Peyer's patch (tissue), 4 donors: ENCODE measurements around the gene EYS. TPM values are rescaled to one million over a fixed set of nuclear protein-coding genes. Genes with fewer than 3 reads are reported as not detected.

Experiments
- DNase-seq, 3 donors: peaks; one replicate each; pipeline ENCODE4 v3.0.0-alpha.2; 2017 to 2019
- H3K27ac ChIP-seq, 4 donors: fragments of 200-600 bp; sonication (generic); one replicate each; pipeline ENCODE4 v1.5.1; 2016 to 2019
- H3K27me3 ChIP-seq, 2 donors: fragments of 200-600 bp; sonication (generic); one replicate each; pipeline ENCODE4 v1.5.1; 2019
- H3K36me3 ChIP-seq, 3 donors: fragments of 200-600 bp; sonication (generic); one replicate each; pipeline ENCODE4 v1.5.1; 2016 to 2019
- H3K4me1 ChIP-seq, 4 donors: fragments of 200-600 bp; sonication (generic); one replicate each; pipeline ENCODE4 v1.5.1; 2016 to 2019
- H3K4me3 ChIP-seq, 4 donors: fragments of 200-600 bp; sonication (generic); 1 replicate in 3 of 4; 2 replicates in 1 of 4; pipeline ENCODE4 v1.5.1; 2016 to 2019; ENCODE audit warnings: mild to moderate bottlenecking in 1 of 4
- H3K9me3 ChIP-seq, 4 donors: fragments of 200-600 bp; sonication (generic); one replicate each; pipeline ENCODE4 v1.5.1; 2016 to 2019; ENCODE audit warnings: mild to moderate bottlenecking in 1 of 4
- POLR2A ChIP-seq, 2 donors: fragments of 450-650 bp; IDR thresholded peaks; one replicate each; pipeline ENCODE4 v1.5.1; 2017; ENCODE audit warnings: antibody characterized with exemption in 2 of 2, mild to moderate bottlenecking in 2 of 2, moderate library complexity in 2 of 2
- total RNA-seq, 4 donors: library from RNA; depleted of rRNA; stranded (reverse); fragments of >200 nt; gene quantifications; one replicate each; pipeline ENCODE4 v1.1.0, GENCODE V29; 2016
- TF ChIP-seq, protein P1 (sequence below), 6 experiments: fragments of 450-650 bp in 4 of 6; fragments of 200-600 bp in 2 of 6; sonication (generic) in 1 of 6; IDR thresholded peaks; one replicate each; pipeline ENCODE4 v1.5.1; 2017 to 2019; ENCODE audit warnings: antibody characterized with exemption in 6 of 6, mild to moderate bottlenecking in 3 of 6, moderate library complexity in 1 of 6

The EYS gene
- total RNA-seq, 4 donors from 2014 or later = 0.13 to 1.5 (median 0.35) TPM; not detected in 1

DNA sequence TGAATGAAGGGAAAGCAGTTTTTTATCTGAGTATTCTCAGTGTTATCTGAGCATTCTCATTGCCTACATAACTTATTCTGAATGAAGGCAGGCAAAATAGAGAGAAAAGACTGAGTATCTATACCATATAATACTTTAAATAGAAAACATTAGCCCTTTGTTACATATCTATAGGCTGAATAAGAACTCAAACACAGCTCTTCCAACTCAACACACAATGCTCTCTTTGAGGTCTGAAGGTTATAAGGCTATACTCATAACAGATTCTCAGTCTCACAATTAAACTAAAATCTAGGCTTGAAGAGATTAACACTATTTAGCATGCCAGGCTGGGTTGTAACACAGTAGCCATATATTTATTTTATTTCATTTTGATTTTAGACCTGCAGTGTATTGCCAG is 56.9 kb downstream of the EYS start:
- Histone ChIP-seq H3K27ac (no peak overlapping the region), H3K4me3 (no peak overlapping the region), H3K9me3 (no peaks in the 10 kb centered on the region), H3K4me1 (no peaks in the 10 kb centered on the region), H3K27me3 (no peaks in the 10 kb centered on the region), H3K36me3 (no peaks in the 10 kb centered on the region)
- TF ChIP-seq, protein P1, sequence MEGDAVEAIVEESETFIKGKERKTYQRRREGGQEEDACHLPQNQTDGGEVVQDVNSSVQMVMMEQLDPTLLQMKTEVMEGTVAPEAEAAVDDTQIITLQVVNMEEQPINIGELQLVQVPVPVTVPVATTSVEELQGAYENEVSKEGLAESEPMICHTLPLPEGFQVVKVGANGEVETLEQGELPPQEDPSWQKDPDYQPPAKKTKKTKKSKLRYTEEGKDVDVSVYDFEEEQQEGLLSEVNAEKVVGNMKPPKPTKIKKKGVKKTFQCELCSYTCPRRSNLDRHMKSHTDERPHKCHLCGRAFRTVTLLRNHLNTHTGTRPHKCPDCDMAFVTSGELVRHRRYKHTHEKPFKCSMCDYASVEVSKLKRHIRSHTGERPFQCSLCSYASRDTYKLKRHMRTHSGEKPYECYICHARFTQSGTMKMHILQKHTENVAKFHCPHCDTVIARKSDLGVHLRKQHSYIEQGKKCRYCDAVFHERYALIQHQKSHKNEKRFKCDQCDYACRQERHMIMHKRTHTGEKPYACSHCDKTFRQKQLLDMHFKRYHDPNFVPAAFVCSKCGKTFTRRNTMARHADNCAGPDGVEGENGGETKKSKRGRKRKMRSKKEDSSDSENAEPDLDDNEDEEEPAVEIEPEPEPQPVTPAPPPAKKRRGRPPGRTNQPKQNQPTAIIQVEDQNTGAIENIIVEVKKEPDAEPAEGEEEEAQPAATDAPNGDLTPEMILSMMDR (IDR thresholded peaks at IDR 0.05) = no peak
- TF ChIP-seq POLR2A (IDR thresholded peaks at IDR 0.05) = no peak
- DNase-seq = no peak

DNA sequence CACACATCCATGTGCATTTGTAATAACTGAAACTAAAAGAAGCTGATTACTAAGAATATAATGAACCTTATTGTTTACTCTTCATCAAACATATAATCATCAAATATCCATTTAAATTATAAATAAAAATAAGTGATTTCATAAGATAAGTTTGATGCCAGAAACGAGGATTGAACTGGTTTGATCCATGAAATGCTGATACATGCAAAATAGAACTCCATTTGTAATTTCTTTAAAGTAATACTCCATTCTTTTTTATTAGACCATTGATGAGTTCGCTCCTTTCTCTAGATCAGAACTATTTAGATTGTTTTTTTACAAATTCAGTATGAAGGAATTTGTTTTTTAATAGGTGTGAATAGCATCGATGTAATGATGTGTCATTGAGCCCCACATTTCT is 57.6 kb downstream of the EYS start:
- no peak for DNase-seq
- TF ChIP-seq, protein P1 (IDR thresholded peaks at IDR 0.05) = no peak
- TF ChIP-seq POLR2A (IDR thresholded peaks at IDR 0.05) = no peak
- Histone ChIP-seq H3K4me1 (no peaks in the 10 kb centered on the region), H3K36me3 (no peaks in the 10 kb centered on the region), H3K27ac (no peak overlapping the region), H3K4me3 (no peak overlapping the region), H3K9me3 (no peaks in the 10 kb centered on the region), H3K27me3 (no peaks in the 10 kb centered on the region)

DNA sequence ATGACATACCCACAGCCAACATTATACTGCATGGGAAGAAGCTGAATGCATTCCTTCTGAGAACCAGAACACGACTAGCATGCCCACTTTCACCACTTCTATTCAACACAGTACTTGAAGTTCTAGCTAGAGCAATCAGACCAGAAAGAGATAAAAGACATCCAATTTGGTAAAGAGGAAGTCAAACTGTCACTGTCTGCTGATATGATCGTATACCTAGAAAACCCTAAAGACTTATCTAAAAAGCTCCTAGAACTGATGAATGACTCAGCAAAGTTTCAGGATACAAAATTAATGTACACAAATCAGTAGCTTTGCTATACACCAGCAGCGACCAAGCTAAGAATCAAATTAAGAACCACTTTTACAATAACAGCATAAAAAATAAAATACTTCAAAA is 60.5 kb downstream of the EYS start:
- Histone ChIP-seq H3K36me3 (no peaks in the 10 kb centered on the region), H3K4me1 (no peaks in the 10 kb centered on the region), H3K4me3 (no peak overlapping the region), H3K27ac (no peak overlapping the region), H3K9me3 (no peaks in the 10 kb centered on the region), H3K27me3 (no peaks in the 10 kb centered on the region)
- DNase-seq = no peak
- TF ChIP-seq POLR2A (IDR thresholded peaks at IDR 0.05) = no peak

DNA sequence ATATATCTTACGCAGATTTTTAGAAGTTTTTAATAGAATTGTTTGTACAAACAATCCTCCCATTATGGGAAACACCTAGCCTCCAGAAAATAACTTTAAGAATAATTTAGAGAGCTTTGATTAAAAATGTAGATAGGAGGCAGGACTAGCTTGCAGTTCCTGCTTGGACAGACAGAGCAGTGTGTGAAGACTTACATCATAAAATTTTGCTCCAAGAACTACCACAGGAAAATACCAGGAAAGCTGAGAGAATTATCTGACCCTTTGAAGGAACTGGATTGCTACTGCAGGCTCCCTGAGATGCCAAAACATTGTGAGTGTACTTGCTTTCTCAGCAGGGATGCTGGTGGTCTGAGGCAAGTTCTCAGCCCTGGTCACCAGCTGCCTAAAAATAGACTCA is 64.2 kb downstream of the EYS start:
- no peak for TF ChIP-seq POLR2A (IDR thresholded peaks at IDR 0.05)
- TF ChIP-seq, protein P1 (IDR thresholded peaks at IDR 0.05) = no peak
- no peaks in the 10 kb centered on the region for H3K9me3 ChIP-seq

GRCh38 chr6:65638047-65638831 is 68.8 kb downstream of the EYS start:
- H3K27me3 ChIP-seq = no peaks in the 10 kb centered on the region
- H3K4me1 ChIP-seq = no peaks in the 10 kb centered on the region
- no peak for DNase-seq
- no peak overlapping the region for H3K4me3 ChIP-seq
- no peak overlapping the region for H3K27ac ChIP-seq
- H3K9me3 ChIP-seq = no peaks in the 10 kb centered on the region
- TF ChIP-seq POLR2A (IDR thresholded peaks at IDR 0.05) = no peak
- TF ChIP-seq, protein P1 (IDR thresholded peaks at IDR 0.05) = peak in 3 of 6 experiments; percentile 17 to 39 (median 34)
- H3K36me3 ChIP-seq = no peaks in the 10 kb centered on the region

More for the DNA sequence above, 64.2 kb downstream of the EYS start:
- Histone ChIP-seq H3K36me3 (no peaks in the 10 kb centered on the region), H3K27ac (no peak overlapping the region), H3K4me3 (no peak overlapping the region), H3K4me1 (no peaks in the 10 kb centered on the region), H3K27me3 (no peaks in the 10 kb centered on the region)
- no peak for DNase-seq

DNA sequence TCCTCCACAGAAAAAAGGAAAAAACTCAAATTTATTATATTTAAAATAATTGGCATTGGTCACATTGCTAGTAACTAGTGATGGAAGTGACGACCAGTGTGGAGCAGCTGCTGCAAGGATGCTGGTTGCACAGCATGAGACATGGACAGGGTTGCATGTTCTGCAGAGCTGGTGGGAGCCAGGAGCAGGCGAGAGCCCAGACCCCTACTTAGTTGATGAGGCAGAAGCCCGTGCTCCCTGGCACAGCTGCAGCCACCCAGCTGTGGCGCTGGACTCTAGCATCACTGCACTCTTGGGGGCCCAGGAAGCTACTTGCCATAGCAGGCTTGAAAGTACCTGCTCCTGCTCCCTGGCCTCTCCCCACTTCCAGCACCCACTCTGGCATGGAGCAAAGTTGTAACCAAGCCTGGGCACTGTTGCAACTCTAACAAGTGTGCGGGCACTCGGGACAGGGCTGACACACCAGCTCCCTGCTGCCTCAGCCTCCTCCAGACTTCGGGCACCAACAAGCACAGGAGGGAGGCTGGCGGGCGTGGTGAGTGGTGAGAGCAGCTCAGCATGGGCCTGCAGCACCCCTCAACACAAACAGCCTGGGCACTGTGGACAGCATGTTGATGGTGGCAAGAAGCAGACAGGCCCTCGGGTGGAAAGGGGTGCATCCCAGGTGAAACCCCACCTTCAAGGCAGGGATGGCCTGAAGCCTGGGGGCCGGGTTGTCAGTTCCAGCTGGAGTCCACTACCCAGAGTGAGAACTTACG is 69.6 kb downstream of the EYS start:
- no peak for DNase-seq
- no peaks in the 10 kb centered on the region for H3K36me3 ChIP-seq
- H3K27me3 ChIP-seq = no peaks in the 10 kb centered on the region
- TF ChIP-seq POLR2A (IDR thresholded peaks at IDR 0.05) = no peak
- TF ChIP-seq, protein P1 (IDR thresholded peaks at IDR 0.05) = no peak
- no peaks in the 10 kb centered on the region for H3K9me3 ChIP-seq
- no peak overlapping the region for H3K27ac ChIP-seq
- no peaks in the 10 kb centered on the region for H3K4me1 ChIP-seq
- H3K4me3 ChIP-seq = no peak overlapping the region
